Measurements from ENCODE around the gene AHDC1. TPM values are rescaled to one million over a fixed set of nuclear protein-coding genes. Genes with fewer than 3 reads are reported as not detected.

AHDC1 gene
- total and polyA plus RNA-seq, 9 of the 15 experiments (the other 6 are each of a cell fraction or from before 2014, with no cell fraction given): 0.21 to 36.4 (median 4.7) TPM

DNA sequence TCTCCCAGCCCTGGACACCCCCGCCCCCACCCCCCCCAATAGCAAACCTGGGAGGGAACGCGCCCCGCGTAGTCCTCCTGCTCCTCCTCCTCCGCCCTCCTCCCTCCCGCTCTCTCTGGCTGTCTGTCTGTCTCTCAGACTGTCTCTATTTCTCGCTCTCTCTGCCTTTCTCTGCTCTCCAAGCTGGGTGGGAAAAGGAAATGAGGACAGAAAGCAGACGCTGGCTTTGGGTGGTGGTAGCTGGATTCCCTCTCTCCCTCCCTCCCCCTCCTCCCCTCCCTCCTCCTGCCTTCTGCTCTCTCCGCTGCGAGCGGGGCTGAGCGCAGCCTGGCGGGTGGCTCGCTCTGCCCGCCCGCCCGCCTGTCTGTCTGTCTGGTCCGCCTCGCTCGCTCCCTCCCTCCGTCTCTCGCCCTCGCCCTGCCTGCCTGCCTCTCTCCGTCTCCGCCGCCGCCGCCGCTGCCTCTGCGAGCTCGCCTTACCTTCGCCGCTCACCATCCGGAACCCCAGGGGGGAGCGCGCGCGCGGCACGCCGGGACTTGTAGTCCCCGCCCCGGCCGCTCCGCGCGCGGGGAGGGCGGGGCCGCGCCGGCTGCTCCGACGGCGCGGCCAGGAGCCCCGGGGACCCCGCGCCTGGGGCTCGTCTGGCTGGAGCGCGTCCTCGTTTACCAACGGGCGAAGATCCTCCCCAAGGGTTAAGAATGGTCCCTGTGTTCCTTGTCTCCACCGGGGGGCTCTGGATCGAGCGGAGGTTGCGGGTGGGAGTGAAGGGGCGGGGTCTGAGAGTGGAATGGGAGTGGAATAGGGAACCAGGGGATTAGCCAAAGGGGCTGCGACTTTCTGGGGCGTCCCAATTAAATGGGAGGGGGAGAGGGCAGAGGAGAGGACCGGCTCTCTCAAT lies at the start of gene AHDC1 (continued):
- TF ChIP-seq ZNF184 (CRISPR knock-in tag; IDR thresholded peaks at IDR 0.05) (no peak), TRIM28 (IDR thresholded peaks at IDR 0.05) (no peak), ZNF77 (CRISPR knock-in tag; IDR thresholded peaks at IDR 0.05) (no peak), GATAD2A (IDR thresholded peaks at IDR 0.05) (0 out of 2 replicates have a peak, but pooled peaks have one; percentile 38), POLR2A (conservative IDR thresholded peaks at IDR 0.05) (peak; percentile 86), ARID1B (IDR thresholded peaks at IDR 0.05) (0 out of 2 replicates have a peak, but pooled peaks have one; percentile 31), TAF15 (IDR thresholded peaks at IDR 0.05; ENCODE audit: low read depth, low read length) (no peak), ZSCAN29 (IDR thresholded peaks at IDR 0.05) (no peak), TRIM24 (IDR thresholded peaks at IDR 0.05) (no peak; a peak in 1 of 4 replicates), DDX20 (tag; IDR thresholded peaks at IDR 0.05; ENCODE audit: low read depth) (no peak), ELF1 (tag; IDR thresholded peaks at IDR 0.05) (peak; percentile 73), SREBF1 (IDR thresholded peaks at IDR 0.05; ENCODE audit: borderline replicate concordance, low read depth, low read length) (no peak), ARID2 (IDR thresholded peaks at IDR 0.05) (no peak), ETV6 (IDR thresholded peaks at IDR 0.05; ENCODE audit: borderline replicate concordance in 1 of 2, low read depth in 2 of 2, low read length in 1 of 2) (no peak), ETV6 (CRISPR knock-in tag; IDR thresholded peaks at IDR 0.05; ENCODE audit: borderline replicate concordance) (no peak)
- TF ChIP-seq, protein P1, sequence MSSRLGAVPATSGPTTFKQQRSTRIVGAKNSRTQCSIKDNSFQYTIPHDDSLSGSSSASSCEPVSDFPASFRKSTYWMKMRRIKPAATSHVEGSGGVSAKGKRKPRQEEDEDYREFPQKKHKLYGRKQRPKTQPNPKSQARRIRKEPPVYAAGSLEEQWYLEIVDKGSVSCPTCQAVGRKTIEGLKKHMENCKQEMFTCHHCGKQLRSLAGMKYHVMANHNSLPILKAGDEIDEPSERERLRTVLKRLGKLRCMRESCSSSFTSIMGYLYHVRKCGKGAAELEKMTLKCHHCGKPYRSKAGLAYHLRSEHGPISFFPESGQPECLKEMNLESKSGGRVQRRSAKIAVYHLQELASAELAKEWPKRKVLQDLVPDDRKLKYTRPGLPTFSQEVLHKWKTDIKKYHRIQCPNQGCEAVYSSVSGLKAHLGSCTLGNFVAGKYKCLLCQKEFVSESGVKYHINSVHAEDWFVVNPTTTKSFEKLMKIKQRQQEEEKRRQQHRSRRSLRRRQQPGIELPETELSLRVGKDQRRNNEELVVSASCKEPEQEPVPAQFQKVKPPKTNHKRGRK (tag; IDR thresholded peaks at IDR 0.05): no peak
- TF ChIP-seq, protein P2, sequence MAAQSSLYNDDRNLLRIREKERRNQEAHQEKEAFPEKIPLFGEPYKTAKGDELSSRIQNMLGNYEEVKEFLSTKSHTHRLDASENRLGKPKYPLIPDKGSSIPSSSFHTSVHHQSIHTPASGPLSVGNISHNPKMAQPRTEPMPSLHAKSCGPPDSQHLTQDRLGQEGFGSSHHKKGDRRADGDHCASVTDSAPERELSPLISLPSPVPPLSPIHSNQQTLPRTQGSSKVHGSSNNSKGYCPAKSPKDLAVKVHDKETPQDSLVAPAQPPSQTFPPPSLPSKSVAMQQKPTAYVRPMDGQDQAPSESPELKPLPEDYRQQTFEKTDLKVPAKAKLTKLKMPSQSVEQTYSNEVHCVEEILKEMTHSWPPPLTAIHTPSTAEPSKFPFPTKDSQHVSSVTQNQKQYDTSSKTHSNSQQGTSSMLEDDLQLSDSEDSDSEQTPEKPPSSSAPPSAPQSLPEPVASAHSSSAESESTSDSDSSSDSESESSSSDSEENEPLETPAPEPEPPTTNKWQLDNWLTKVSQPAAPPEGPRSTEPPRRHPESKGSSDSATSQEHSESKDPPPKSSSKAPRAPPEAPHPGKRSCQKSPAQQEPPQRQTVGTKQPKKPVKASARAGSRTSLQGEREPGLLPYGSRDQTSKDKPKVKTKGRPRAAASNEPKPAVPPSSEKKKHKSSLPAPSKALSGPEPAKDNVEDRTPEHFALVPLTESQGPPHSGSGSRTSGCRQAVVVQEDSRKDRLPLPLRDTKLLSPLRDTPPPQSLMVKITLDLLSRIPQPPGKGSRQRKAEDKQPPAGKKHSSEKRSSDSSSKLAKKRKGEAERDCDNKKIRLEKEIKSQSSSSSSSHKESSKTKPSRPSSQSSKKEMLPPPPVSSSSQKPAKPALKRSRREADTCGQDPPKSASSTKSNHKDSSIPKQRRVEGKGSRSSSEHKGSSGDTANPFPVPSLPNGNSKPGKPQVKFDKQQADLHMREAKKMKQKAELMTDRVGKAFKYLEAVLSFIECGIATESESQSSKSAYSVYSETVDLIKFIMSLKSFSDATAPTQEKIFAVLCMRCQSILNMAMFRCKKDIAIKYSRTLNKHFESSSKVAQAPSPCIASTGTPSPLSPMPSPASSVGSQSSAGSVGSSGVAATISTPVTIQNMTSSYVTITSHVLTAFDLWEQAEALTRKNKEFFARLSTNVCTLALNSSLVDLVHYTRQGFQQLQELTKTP (IDR thresholded peaks at IDR 0.05; ENCODE audit: low read depth in 1 of 2, partially characterized antibody in 2 of 2): peak; percentile 14 to 65
- TF ChIP-seq, protein P3, sequence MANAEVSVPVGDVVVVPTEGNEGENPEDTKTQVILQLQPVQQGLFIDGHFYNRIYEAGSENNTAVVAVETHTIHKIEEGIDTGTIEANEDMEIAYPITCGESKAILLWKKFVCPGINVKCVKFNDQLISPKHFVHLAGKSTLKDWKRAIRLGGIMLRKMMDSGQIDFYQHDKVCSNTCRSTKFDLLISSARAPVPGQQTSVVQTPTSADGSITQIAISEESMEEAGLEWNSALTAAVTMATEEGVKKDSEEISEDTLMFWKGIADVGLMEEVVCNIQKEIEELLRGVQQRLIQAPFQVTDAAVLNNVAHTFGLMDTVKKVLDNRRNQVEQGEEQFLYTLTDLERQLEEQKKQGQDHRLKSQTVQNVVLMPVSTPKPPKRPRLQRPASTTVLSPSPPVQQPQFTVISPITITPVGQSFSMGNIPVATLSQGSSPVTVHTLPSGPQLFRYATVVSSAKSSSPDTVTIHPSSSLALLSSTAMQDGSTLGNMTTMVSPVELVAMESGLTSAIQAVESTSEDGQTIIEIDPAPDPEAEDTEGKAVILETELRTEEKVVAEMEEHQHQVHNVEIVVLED (CRISPR knock-in tag; IDR thresholded peaks at IDR 0.05): peak; percentile 70
- TF ChIP-seq, protein P4, sequence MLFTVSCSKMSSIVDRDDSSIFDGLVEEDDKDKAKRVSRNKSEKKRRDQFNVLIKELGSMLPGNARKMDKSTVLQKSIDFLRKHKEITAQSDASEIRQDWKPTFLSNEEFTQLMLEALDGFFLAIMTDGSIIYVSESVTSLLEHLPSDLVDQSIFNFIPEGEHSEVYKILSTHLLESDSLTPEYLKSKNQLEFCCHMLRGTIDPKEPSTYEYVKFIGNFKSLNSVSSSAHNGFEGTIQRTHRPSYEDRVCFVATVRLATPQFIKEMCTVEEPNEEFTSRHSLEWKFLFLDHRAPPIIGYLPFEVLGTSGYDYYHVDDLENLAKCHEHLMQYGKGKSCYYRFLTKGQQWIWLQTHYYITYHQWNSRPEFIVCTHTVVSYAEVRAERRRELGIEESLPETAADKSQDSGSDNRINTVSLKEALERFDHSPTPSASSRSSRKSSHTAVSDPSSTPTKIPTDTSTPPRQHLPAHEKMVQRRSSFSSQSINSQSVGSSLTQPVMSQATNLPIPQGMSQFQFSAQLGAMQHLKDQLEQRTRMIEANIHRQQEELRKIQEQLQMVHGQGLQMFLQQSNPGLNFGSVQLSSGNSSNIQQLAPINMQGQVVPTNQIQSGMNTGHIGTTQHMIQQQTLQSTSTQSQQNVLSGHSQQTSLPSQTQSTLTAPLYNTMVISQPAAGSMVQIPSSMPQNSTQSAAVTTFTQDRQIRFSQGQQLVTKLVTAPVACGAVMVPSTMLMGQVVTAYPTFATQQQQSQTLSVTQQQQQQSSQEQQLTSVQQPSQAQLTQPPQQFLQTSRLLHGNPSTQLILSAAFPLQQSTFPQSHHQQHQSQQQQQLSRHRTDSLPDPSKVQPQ (CRISPR knock-in tag; IDR thresholded peaks at IDR 0.05; ENCODE audit: borderline replicate concordance): no peak

Measured in K562 (cell line).